Neural cell (in vitro differentiated cells): ENCODE measurements around the gene AGT.

Experiments used
- CTCF ChIP-seq: fragments of 450-650 bp; IDR thresholded peaks from 2 replicates; pipeline ENCODE4 v1.5.1; 2014; ENCODE audit warnings: antibody characterized with exemption, mild to moderate bottlenecking, moderate library complexity; ENCODE audit not compliant: poor library complexity, severe bottlenecking
- EP300 ChIP-seq: fragments of 450-650 bp; conservative IDR thresholded peaks from 2 replicates; pipeline ENCODE4 v1.6.1; 2014; ENCODE audit warnings: antibody characterized with exemption, mild to moderate bottlenecking, moderate library complexity; ENCODE audit not compliant: poor library complexity, severe bottlenecking
- EZH2 ChIP-seq: fragments of 200-600, 300-800 bp; shearing (Covaris generic), sonication (generic); IDR thresholded peaks from 2 replicates; pipeline ENCODE4 v1.6.1; 2014; ENCODE audit warnings: antibody characterized with exemption, low read length, borderline replicate concordance, mild to moderate bottlenecking; ENCODE audit not compliant: insufficient read depth, poor library complexity, severe bottlenecking
- MXI1 ChIP-seq: fragments of 450-650 bp; conservative IDR thresholded peaks from 2 replicates; pipeline ENCODE4 v1.6.1; 2014; ENCODE audit warnings: antibody characterized with exemption, mild to moderate bottlenecking; ENCODE audit not compliant: poor library complexity, severe bottlenecking
- POLR2AphosphoS5 ChIP-seq: IDR thresholded peaks from 2 replicates; pipeline ENCODE4 v1.6.1; 2012
- RAD21 ChIP-seq: fragments of 450-650 bp; conservative IDR thresholded peaks from 2 replicates; pipeline ENCODE4 v1.6.1; 2014; ENCODE audit warnings: antibody characterized with exemption, mild to moderate bottlenecking, moderate library complexity
- REST ChIP-seq: IDR thresholded peaks from 2 replicates; pipeline ENCODE4 v1.6.1; 2012; ENCODE audit warnings: borderline replicate concordance
- SMC3 ChIP-seq: fragments of 450-650 bp; conservative IDR thresholded peaks from 2 replicates; pipeline ENCODE4 v1.6.1; 2014; ENCODE audit warnings: antibody characterized with exemption, mild to moderate bottlenecking, moderate library complexity; ENCODE audit not compliant: poor library complexity
- TAF1 ChIP-seq: IDR thresholded peaks from 2 replicates; pipeline ENCODE4 v1.6.1; 2012; ENCODE audit warnings: low read depth

GRCh38 chr1:230682274-230682673 lies 31.6 kb downstream of the AGT start:
- TF ChIP-seq CTCF (no peak), EP300 (no peak), EZH2 (no peak), REST (no peak), POLR2AphosphoS5 (no peak), TAF1 (no peak), RAD21 (no peak), SMC3 (no peak), MXI1 (no peak)
